Measurements from ENCODE around the gene MRPL53. TPM values are rescaled to one million over a fixed set of nuclear protein-coding genes. Genes with fewer than 3 reads are reported as not detected.

Gene MRPL53
- total and polyA plus RNA-seq, 9 of the 15 experiments (the other 6 are each of a cell fraction or from before 2014, with no cell fraction given): 11.5 to 87.9 (median 41.1) TPM

DNA sequence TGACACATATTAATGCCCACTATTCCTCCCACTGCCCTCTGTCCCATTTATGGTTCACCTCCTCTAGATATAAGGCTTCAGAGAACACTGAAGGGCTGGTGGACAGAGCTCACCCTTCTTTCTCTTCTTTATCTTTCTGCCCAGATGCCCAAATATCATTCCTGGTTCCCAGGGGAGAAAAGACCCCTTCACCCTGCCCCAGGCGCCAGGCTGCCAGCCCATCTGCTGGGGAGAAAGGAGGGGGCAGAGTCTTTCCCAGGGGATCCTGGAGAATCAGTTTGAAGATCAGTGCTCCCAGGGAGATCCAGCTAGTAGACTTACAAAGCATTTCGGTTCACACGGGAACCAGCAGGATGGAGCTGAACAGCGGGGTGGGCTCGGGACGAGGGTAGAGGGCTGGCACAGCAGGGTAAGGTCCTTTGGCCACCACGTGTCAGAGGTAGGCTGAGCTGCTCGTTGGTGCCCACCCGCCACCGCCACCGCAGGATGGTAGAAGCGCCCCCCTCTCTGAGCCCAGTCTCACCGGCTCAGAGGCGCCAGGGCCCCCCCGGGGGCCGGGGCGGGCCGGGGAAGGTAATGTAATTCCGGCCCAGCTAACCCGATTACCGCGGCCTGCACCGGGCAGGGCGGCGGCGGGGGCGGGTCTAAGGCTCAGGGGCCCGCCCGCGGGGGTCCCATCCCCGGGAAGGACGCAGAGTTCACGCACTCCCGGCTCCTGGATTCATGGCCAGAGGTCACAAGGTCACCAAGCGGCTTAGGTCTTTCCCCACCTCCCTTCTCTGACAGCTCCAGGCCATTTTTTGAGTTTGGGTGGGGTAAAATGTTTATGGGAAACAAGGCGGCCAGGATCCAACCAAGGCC is 40.5 kb upstream of the MRPL53 start (continued):
- TF ChIP-seq PHF21A (IDR thresholded peaks at IDR 0.05; ENCODE audit: borderline replicate concordance, low read depth) (no peak), TCF7 (IDR thresholded peaks at IDR 0.05; ENCODE audit: borderline replicate concordance) (no peak), ZNF655 (CRISPR knock-in tag; IDR thresholded peaks at IDR 0.05) (no peak)

DNA sequence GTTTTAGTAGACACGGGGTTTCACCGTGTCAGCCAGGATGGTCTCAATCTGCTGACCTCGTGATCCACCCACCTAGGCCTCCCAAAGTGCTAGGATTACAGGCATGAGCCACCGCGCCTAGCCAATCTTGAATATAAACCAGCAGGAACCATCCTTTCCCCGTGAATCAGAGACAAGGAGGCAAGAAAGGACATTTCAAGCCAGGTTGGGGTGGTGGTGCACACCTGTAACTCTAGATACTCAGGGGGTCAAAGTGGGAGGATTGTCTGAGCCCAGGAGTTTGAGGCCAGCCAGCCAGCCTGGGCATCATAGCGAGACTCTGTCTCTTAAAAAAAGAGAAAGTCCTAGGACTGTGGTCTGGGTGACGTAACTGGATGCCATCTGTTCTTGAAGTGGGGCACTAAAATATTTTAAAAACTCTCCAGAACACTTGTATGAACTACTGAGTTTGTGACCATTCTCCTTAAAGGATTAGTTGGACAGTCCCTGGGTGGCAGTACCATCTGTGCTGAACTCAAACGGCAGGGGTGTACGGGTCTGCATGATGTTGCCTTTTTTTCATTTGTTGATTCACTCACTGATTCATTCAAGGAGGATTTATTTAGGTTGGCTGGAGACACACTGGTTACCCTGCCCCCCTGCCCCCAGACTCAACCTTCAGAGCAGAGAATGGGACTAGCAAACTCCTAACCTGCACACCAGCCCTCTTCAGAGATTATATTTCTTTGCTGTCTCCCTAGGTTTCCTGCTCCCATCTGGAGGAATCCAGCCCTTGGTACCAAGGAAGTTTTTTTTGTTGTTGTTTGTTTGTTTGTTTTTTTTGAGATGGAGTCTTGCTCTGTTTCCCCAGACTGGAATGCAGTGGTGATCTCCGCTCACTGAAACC is 38.9 kb upstream of the MRPL53 start:
- FAIRE-seq (no peak), DNase-seq (ENCODE audit: extremely low read depth in 1 of 4, low spot score in 3 of 4) (no peak), ATAC-seq (no peak)
- BruUV-seq (replicated peaks): no TSS peak
- Histone ChIP-seq H3K27ac (ENCODE audit: extremely low read depth, low read depth, low read length) (no peak overlapping the region), H3K4me2 (ENCODE audit: insufficient read depth, low read length) (no peak overlapping the region), H3K36me3 (ENCODE audit: control insufficient read depth, insufficient read depth, low read length) (no peaks in the 10 kb centered on the region), H3K9me3 (replicated peaks; ENCODE audit: control insufficient read depth, insufficient read depth, low read depth, low read length) (no peaks in the 10 kb centered on the region), H3K4me1 (replicated peaks in 1 of 2; ENCODE audit: control insufficient read depth in 2 of 2, insufficient read depth in 2 of 2, low read length in 2 of 2) (peaks cover 17 to 44% of the 10 kb centered on the region in 2 experiments; a peak in 4 of 5 replicates), H3K27me3 (ENCODE audit: control insufficient read depth in 2 of 2, insufficient read depth in 2 of 2, low read length in 2 of 2) (no peaks in the 10 kb centered on the region), H3K9me1 (ENCODE audit: control insufficient read depth, insufficient read depth, low read length) (no peaks in the 10 kb centered on the region), H2AFZ (ENCODE audit: low read depth, low read length) (no peak overlapping the region), H3K4me3 (no peak overlapping the region), H3K79me2 (ENCODE audit: control insufficient read depth, insufficient read depth, low read length) (peaks cover 9% of the 10 kb centered on the region), H4K20me1 (replicated peaks; ENCODE audit: control insufficient read depth, insufficient read depth, low read length) (no peaks in the 10 kb centered on the region), H3K9ac (ENCODE audit: insufficient read depth in 1 of 2, low read depth in 2 of 2, low read length in 2 of 2) (no peak overlapping the region)
- CTCF ChIA-PET (ENCODE audit: low intra/inter-chr PET ratio): no interaction called here
- in situ Hi-C loops (cut with MboI): no loop called here
- intact Hi-C loops (cut with micrococcal nuclease): no loop called here
- POLR2A ChIA-PET: interaction anchor here (0.7 to 3.3 kb wide), 3 partner anchors 9 to 19 kb away, joined by 5 to 17 read pairs (median 12); partner anchors contain the start of genes AUP1 and HTRA2
- WGBS (ENCODE audit: insufficient coverage, low coverage, missing lambda C conversion rate): 51% methylated on average over 11 of the region's 11 CpGs
- TF ChIP-seq NFE2L1 (tag; IDR thresholded peaks at IDR 0.05; ENCODE audit: borderline replicate concordance, low read depth) (no peak), ZNF140 (CRISPR knock-in tag; IDR thresholded peaks at IDR 0.05) (no peak), C11orf30 (IDR thresholded peaks at IDR 0.05; ENCODE audit: low read depth) (0 out of 2 replicates have a peak, but pooled peaks have one; percentile 14), ESRRA (IDR thresholded peaks at IDR 0.05; ENCODE audit: borderline replicate concordance, low read depth) (no peak), FIP1L1 (IDR thresholded peaks at IDR 0.05; ENCODE audit: low read depth, low read length, poor library complexity, severe bottlenecking) (no peak), MAFF (IDR thresholded peaks at IDR 0.05; ENCODE audit: low read length) (no peak), ZC3H11A (IDR thresholded peaks at IDR 0.05; ENCODE audit: low read depth, low read length) (no peak), MYNN (IDR thresholded peaks at IDR 0.05) (no peak), MYNN (CRISPR knock-in tag; IDR thresholded peaks at IDR 0.05) (no peak), POLR2H (tag; IDR thresholded peaks at IDR 0.05; ENCODE audit: low read depth) (no peak), SMC3 (conservative IDR thresholded peaks at IDR 0.05; ENCODE audit: insufficient read depth, low read depth, low read length) (no peak), EP400 (IDR thresholded peaks at IDR 0.05) (no peak), BRD4 (IDR thresholded peaks at IDR 0.05) (no peak)
- TF ChIP-seq, protein P1, sequence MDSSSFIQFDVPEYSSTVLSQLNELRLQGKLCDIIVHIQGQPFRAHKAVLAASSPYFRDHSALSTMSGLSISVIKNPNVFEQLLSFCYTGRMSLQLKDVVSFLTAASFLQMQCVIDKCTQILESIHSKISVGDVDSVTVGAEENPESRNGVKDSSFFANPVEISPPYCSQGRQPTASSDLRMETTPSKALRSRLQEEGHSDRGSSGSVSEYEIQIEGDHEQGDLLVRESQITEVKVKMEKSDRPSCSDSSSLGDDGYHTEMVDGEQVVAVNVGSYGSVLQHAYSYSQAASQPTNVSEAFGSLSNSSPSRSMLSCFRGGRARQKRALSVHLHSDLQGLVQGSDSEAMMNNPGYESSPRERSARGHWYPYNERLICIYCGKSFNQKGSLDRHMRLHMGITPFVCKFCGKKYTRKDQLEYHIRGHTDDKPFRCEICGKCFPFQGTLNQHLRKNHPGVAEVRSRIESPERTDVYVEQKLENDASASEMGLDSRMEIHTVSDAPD (CRISPR knock-in tag; IDR thresholded peaks at IDR 0.05): no peak
